Measurements from ENCODE around the gene TET2. TPM values are rescaled to one million over a fixed set of nuclear protein-coding genes. Genes with fewer than 3 reads are reported as not detected.

TET2 gene
- total RNA-seq, 1 experiment from 2014 or later = 5.4 TPM

- DNase-seq (ENCODE audit: low read depth, low spot score) = peak; percentile 22
- in situ Hi-C loops (cut with HindIII; ENCODE audit: low pct_unique_long_range_greater_than_20kb, low sequenced_read_pairs) = no loop called here
These were observed 111.3 kb downstream of the TET2 start for GRCh38 chr4:105257817-105258495.

- in situ Hi-C loops (cut with HindIII; ENCODE audit: low pct_unique_long_range_greater_than_20kb, low sequenced_read_pairs) = no loop called here
These were observed 119.0 kb downstream of the TET2 start for GRCh38 chr4:105265689-105266088.

GRCh38 chr4:105267280-105267679, 120.6 kb downstream of the TET2 start:
- in situ Hi-C loops (cut with HindIII; ENCODE audit: low pct_unique_long_range_greater_than_20kb, low sequenced_read_pairs) = no loop called here
- DNase-seq (ENCODE audit: low read depth, low spot score) = no peak

More at GRCh38 chr4:105265689-105266088, 119.0 kb downstream of the TET2 start:
- DNase-seq (ENCODE audit: low read depth, low spot score) = no peak

GRCh38 chr4:105272002-105272401, 125.3 kb downstream of the TET2 start:
- in situ Hi-C loops (cut with HindIII; ENCODE audit: low pct_unique_long_range_greater_than_20kb, low sequenced_read_pairs) = no loop called here
- DNase-seq (ENCODE audit: low read depth, low spot score) = no peak

GRCh38 chr4:105273230-105273629, 126.6 kb downstream of the TET2 start:
- in situ Hi-C loops (cut with HindIII; ENCODE audit: low pct_unique_long_range_greater_than_20kb, low sequenced_read_pairs) = no loop called here
- no peak for DNase-seq (ENCODE audit: low read depth, low spot score)

GRCh38 chr4:105274090-105274489, 127.4 kb downstream of the TET2 start:
- in situ Hi-C loops (cut with HindIII; ENCODE audit: low pct_unique_long_range_greater_than_20kb, low sequenced_read_pairs) = no loop called here
- DNase-seq (ENCODE audit: low read depth, low spot score) = no peak

- in situ Hi-C loops (cut with HindIII; ENCODE audit: low pct_unique_long_range_greater_than_20kb, low sequenced_read_pairs) = no loop called here
- no peak for DNase-seq (ENCODE audit: low read depth, low spot score)
These were observed 127.8 kb downstream of the TET2 start for GRCh38 chr4:105274504-105274903.

GRCh38 chr4:105276361-105277104, 129.9 kb downstream of the TET2 start:
- in situ Hi-C loops (cut with HindIII; ENCODE audit: low pct_unique_long_range_greater_than_20kb, low sequenced_read_pairs) = no loop called here
- DNase-seq (ENCODE audit: low read depth, low spot score) = no peak

- in situ Hi-C loops (cut with HindIII; ENCODE audit: low pct_unique_long_range_greater_than_20kb, low sequenced_read_pairs) = no loop called here
These were observed 131.0 kb downstream of the TET2 start for GRCh38 chr4:105277702-105278101.

GRCh38 chr4:105279314-105279713, 132.6 kb downstream of the TET2 start:
- no peak for DNase-seq (ENCODE audit: low read depth, low spot score)
- in situ Hi-C loops (cut with HindIII; ENCODE audit: low pct_unique_long_range_greater_than_20kb, low sequenced_read_pairs) = no loop called here

More at GRCh38 chr4:105277702-105278101, 131.0 kb downstream of the TET2 start:
- DNase-seq (ENCODE audit: low read depth, low spot score) = no peak

GRCh38 chr4:105280338-105281123, 133.9 kb downstream of the TET2 start:
- no peak for DNase-seq (ENCODE audit: low read depth, low spot score)
- in situ Hi-C loops (cut with HindIII; ENCODE audit: low pct_unique_long_range_greater_than_20kb, low sequenced_read_pairs) = no loop called here

- in situ Hi-C loops (cut with HindIII; ENCODE audit: low pct_unique_long_range_greater_than_20kb, low sequenced_read_pairs) = no loop called here
- no peak for DNase-seq (ENCODE audit: low read depth, low spot score)
These were observed 134.4 kb downstream of the TET2 start for GRCh38 chr4:105281124-105281415.

- in situ Hi-C loops (cut with HindIII; ENCODE audit: low pct_unique_long_range_greater_than_20kb, low sequenced_read_pairs) = no loop called here
- DNase-seq (ENCODE audit: low read depth, low spot score) = no peak
These were observed 135.8 kb downstream of the TET2 start for GRCh38 chr4:105282489-105282888.

- no peak for DNase-seq (ENCODE audit: low read depth, low spot score)
- in situ Hi-C loops (cut with HindIII; ENCODE audit: low pct_unique_long_range_greater_than_20kb, low sequenced_read_pairs) = no loop called here
These were observed 136.8 kb downstream of the TET2 start for GRCh38 chr4:105283501-105283900.

- in situ Hi-C loops (cut with HindIII; ENCODE audit: low pct_unique_long_range_greater_than_20kb, low sequenced_read_pairs) = no loop called here
These were observed 141.4 kb downstream of the TET2 start for GRCh38 chr4:105288121-105288520.

GRCh38 chr4:105291925-105292324, 145.2 kb downstream of the TET2 start:
- no peak for DNase-seq (ENCODE audit: low read depth, low spot score)
- in situ Hi-C loops (cut with HindIII; ENCODE audit: low pct_unique_long_range_greater_than_20kb, low sequenced_read_pairs) = no loop called here

More at GRCh38 chr4:105288121-105288520, 141.4 kb downstream of the TET2 start:
- no peak for DNase-seq (ENCODE audit: low read depth, low spot score)

GRCh38 chr4:105293360-105293759, 146.7 kb downstream of the TET2 start:
- in situ Hi-C loops (cut with HindIII; ENCODE audit: low pct_unique_long_range_greater_than_20kb, low sequenced_read_pairs) = no loop called here
- DNase-seq (ENCODE audit: low read depth, low spot score) = no peak

- no peak for DNase-seq (ENCODE audit: low read depth, low spot score)
- in situ Hi-C loops (cut with HindIII; ENCODE audit: low pct_unique_long_range_greater_than_20kb, low sequenced_read_pairs) = no loop called here
These were observed 150.0 kb downstream of the TET2 start for GRCh38 chr4:105296672-105297071.
